Colonic mucosa (tissue), 4 donors: Measurements from ENCODE around the gene GNAZ. TPM values are rescaled to one million over a fixed set of nuclear protein-coding genes. Genes with fewer than 3 reads are reported as not detected.

Experiments
- DNase-seq: peaks from one replicate; pipeline ENCODE4 v3.0.0-alpha.2; 2020
- H3K27ac ChIP-seq: fragments of 200-600 bp; one replicate; pipeline ENCODE4 v1.8.0; 2021
- H3K27me3 ChIP-seq: fragments of 200-600 bp; one replicate; pipeline ENCODE4 v1.8.0; 2021
- H3K36me3 ChIP-seq: fragments of 200-600 bp; one replicate; pipeline ENCODE4 v1.8.0; 2021
- H3K4me1 ChIP-seq: fragments of 200-600 bp; one replicate; pipeline ENCODE4 v1.8.0; 2021; ENCODE audit warnings: mild to moderate bottlenecking
- H3K4me3 ChIP-seq: fragments of 200-600 bp; one replicate; pipeline ENCODE4 v1.8.0; 2021
- H3K9ac ChIP-seq, 2 donors: one replicate each; pipeline ENCODE4 v1.7.0; 2013; ENCODE audit warnings: control low read depth in 2 of 2, low read depth in 2 of 2, low read length in 2 of 2
- H3K9me3 ChIP-seq: fragments of 200-600 bp; one replicate; pipeline ENCODE4 v1.8.0; 2021
- intact Hi-C: fragments of 100-400 bp; cut with DNase I; formaldehyde crosslinking; loops from one replicate; pipeline ENCODE4 v1.14.1; 2022
- total RNA-seq, 2 donors: library from RNA; stranded (reverse); fragmentation: NEBNext Ultra II Directional in 1 of 2; extraction: Animal tissue kit (Norgen Biotek cat#: 25700) in 1 of 2; gene quantifications; one replicate each; pipeline ENCODE4 v1.2.1, GENCODE V29; 2021
- TF ChIP-seq, protein P1 (sequence below): fragments of 200-600 bp; IDR thresholded peaks from one replicate; pipeline ENCODE4 v1.8.0; 2022; ENCODE audit warnings: antibody characterized with exemption, mild to moderate bottlenecking
- donor health status: healthy.
- donor health status: DM: no; HTN: no; CAD: no.
- donor health status: DM: no; HTN: no; CAD: no.

The GNAZ gene
- total RNA-seq, 2 donors from 2014 or later = 1.2 to 2.5 TPM

DNA sequence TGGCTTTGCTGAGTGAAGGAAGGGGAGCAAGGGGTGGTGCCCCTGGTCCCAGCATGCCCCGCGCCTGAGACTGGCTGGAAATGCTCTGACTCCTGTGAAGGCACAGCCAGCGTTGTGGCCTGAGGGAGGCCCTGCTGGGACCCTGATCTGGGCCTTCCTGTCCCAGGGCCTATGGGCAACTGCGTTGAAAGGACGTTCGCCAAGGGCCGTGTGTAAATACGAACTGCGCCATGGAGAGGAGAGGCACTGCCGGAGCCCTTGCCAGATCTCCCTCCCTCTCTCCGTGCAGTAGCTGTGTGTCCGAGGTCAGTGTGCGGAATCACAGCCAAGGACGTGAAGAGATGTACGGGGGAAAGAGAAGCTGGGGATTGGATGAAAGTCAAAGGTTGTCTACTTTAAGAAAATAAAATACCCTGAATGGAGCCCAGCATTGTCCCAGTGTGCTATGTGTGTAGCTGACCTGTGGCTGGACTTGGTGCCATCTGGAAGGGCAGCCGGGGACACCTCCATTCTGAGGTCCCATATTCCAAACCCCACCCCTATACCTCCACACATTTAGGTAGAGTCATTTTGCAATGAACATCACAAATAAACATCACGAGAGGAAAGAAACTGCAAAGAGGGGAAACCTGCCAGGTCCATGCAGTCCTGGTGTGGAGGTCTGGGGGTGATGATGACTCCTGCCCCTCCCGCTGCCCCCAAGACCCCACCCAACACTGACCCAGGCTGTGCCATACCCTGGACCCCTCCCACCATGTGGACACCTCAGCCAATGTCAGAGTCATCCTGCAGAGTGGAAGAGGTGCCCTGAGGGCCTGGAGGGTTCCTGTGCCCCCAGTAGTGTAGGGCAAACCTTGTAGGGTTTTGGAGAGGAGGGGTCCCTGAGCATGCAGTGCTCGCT is 54.5 kb downstream of the GNAZ start:
- no peak overlapping the region for H3K27ac ChIP-seq
- no peaks in the 10 kb centered on the region for H3K27me3 ChIP-seq
- intact Hi-C loops = loop anchor here (10.0 kb wide), 1 partner anchor 260 kb away; no protein-coding TSS in a partner anchor
- DNase-seq = no peak
- H3K4me1 ChIP-seq = no peaks in the 10 kb centered on the region
- H3K36me3 ChIP-seq = no peaks in the 10 kb centered on the region
- TF ChIP-seq, protein P1, sequence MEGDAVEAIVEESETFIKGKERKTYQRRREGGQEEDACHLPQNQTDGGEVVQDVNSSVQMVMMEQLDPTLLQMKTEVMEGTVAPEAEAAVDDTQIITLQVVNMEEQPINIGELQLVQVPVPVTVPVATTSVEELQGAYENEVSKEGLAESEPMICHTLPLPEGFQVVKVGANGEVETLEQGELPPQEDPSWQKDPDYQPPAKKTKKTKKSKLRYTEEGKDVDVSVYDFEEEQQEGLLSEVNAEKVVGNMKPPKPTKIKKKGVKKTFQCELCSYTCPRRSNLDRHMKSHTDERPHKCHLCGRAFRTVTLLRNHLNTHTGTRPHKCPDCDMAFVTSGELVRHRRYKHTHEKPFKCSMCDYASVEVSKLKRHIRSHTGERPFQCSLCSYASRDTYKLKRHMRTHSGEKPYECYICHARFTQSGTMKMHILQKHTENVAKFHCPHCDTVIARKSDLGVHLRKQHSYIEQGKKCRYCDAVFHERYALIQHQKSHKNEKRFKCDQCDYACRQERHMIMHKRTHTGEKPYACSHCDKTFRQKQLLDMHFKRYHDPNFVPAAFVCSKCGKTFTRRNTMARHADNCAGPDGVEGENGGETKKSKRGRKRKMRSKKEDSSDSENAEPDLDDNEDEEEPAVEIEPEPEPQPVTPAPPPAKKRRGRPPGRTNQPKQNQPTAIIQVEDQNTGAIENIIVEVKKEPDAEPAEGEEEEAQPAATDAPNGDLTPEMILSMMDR = no peak
- H3K9ac ChIP-seq = no peak overlapping the region
- no peaks in the 10 kb centered on the region for H3K9me3 ChIP-seq
- H3K4me3 ChIP-seq = no peak overlapping the region

DNA sequence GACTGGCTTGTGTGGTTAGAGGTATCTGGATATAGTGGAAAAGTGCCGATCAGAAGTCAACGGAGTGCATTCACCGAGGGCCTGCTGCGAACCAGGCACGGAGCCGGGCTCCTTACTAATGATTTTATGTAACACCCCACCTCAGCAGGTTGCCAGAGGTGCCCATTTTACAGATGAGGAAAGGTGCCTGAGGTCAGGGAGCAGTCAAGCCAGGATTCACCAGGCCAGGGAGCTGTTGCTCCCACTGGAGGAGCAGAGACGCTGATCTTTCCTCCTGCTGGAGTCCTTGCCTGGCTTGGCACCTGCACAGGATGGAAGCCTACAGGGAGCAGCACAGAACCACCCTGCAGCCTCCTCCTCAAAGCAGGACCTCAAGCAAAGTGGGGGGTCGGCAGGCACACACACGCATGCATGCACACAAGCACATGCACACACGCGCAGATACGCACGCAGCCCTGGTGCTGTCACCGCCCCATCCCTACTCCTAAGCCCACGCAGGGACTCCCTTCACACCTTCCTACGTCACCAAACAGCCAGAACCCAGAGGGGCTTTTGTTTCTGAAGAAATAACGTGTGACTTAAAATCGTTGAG is 55.3 kb downstream of the GNAZ start:
- DNase-seq = no peak
- H3K27ac ChIP-seq = no peak overlapping the region
- intact Hi-C loops = loop anchor here (10.0 kb wide), 1 partner anchor 259 kb away; no protein-coding TSS in a partner anchor
- H3K27me3 ChIP-seq = no peaks in the 10 kb centered on the region
- no peaks in the 10 kb centered on the region for H3K4me1 ChIP-seq
- TF ChIP-seq, protein P1 = no peak
- H3K4me3 ChIP-seq = no peak overlapping the region
- no peaks in the 10 kb centered on the region for H3K36me3 ChIP-seq
- H3K9ac ChIP-seq = no peak overlapping the region
- H3K9me3 ChIP-seq = no peaks in the 10 kb centered on the region

DNA sequence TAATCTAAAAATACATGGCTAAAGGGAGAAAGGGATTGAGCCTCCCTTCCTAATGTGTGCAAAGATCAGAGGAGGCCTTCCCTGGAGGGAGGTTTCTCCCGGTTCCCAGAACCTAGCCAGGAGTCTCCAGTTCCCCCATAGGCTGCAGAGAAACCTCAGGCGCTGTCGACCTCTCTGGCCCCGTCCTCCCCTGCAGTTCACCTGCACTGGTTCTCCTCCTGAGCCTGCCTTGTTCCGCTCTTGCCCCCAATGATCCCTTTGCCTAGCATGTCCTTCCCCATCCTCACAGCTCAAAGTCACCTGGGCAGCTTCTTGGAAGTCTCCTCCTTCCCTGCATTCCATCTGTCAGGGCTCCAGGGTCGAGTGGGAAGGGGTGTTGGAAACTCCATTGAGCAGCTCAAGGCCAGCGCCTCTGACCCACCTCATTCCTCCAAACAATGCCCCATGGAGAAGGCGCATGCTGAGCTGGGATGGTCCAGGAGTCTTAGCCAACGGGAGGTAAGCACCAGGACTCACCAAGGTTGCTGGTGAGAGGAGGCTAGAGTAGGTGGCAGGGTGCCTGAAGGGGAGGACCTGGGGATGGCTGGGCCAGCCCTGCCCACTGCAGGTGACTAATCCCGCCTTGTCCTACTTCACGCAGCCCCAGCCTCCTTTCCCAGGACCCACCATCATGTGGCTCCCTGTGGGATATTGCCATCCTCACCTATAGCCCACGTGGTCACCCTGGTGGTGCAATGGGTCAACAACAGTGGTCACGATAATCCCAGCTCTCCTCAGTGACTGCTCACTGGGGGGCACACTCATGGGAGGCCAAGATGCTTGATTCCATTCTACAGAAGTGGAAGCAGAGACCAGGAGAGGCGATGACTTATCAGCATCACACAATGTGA is 56.1 kb downstream of the GNAZ start:
- no peaks in the 10 kb centered on the region for H3K4me1 ChIP-seq
- no peaks in the 10 kb centered on the region for H3K9me3 ChIP-seq
- no peaks in the 10 kb centered on the region for H3K27me3 ChIP-seq
- H3K36me3 ChIP-seq = no peaks in the 10 kb centered on the region
- intact Hi-C loops = loop anchor here (10.0 kb wide), 1 partner anchor 258 kb away; no protein-coding TSS in a partner anchor
- TF ChIP-seq, protein P1 = no peak
- H3K27ac ChIP-seq = no peak overlapping the region
- no peak for DNase-seq
- H3K9ac ChIP-seq = no peak overlapping the region
- no peak overlapping the region for H3K4me3 ChIP-seq

DNA sequence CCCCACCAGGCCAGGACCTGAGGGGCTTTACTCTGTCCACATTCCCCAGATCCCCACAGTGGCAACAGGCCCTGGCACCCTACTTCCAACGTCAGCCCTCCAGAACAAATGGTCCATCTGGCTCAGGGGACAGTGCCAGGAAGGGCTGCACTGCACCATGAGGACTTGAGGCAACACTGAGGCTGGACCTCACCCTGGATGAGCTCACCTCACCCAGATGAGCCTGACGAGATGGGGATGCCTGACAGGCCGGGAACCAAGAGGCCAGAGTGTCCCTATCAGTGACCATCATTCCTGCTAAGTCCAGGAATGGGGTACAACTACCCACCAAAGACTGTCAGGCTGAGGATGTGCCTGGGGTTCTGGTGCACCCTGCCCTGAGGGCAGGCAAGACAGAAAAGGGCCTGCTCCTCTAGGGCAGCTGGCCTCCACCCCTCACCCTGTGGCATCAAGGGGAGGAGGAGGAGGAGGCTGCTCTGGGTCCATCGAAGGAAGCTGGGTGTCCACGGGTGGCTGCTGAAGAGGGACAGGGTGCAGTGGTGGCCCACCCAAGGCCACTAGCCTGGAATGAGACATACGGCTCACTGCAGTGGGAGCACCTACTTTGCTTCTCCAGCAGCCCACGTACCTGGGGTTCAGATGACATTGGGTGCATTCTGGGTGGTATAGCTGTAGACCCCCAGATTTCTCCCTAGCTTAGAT is 56.9 kb downstream of the GNAZ start:
- intact Hi-C loops = loop anchor here (10.0 kb wide), 1 partner anchor 258 kb away; no protein-coding TSS in a partner anchor
- no peak overlapping the region for H3K9ac ChIP-seq
- TF ChIP-seq, protein P1 = no peak
- DNase-seq = no peak
- H3K36me3 ChIP-seq = no peaks in the 10 kb centered on the region
- no peak overlapping the region for H3K27ac ChIP-seq
- no peaks in the 10 kb centered on the region for H3K9me3 ChIP-seq
- H3K4me1 ChIP-seq = no peaks in the 10 kb centered on the region
- no peaks in the 10 kb centered on the region for H3K27me3 ChIP-seq
- no peak overlapping the region for H3K4me3 ChIP-seq
